CD4-positive, alpha-beta T cell (primary cell): ENCODE results near the gene C10orf67. TPM values are rescaled to one million over a fixed set of nuclear protein-coding genes. Genes with fewer than 3 reads are reported as not detected.

Source experiments
- ATAC-seq: fragments of 200-7000 bp; cut with Tn5 transposase; one replicate; pipeline ENCODE4 v1.10.0; 2022; ENCODE audit warnings: mild to moderate bottlenecking; ENCODE audit not compliant: poor library complexity
- CTCF ChIA-PET: fragments of 350-600 bp; sonication (Branson Sonifier 250); formaldehyde crosslinking; loops from one replicate; lab custom pipeline; 2021; ENCODE audit warnings: antibody characterized with exemption, inconsistent platforms; lab: Charles Lee
- POLR2A ChIA-PET: fragments of 350-600 bp; sonication (Branson Sonifier 250); formaldehyde crosslinking; loops from one replicate; lab custom pipeline; 2021; ENCODE audit warnings: antibody characterized with exemption, inconsistent platforms; lab: Charles Lee
- DNase-seq, 14 experiments: peaks; one replicate each; pipeline ENCODE4 v3.0.0-alpha.2; 2013 to 2020; ENCODE audit warnings: mixed read lengths in 2 of 14
- H3K27ac ChIP-seq, 2 donors: one replicate each; pipeline versions ENCODE4 v1.5.1 to v1.7.0; 2013; ENCODE audit warnings: low read length in 2 of 2, low read depth in 1 of 2, mild to moderate bottlenecking in 1 of 2
- H3K27me3 ChIP-seq, 2 experiments: 1 replicate in 1 of 2; 2 replicates in 1 of 2; pipeline versions ENCODE4 v1.6.1 to v1.7.0; 2013; ENCODE audit warnings: low read length in 2 of 2, control low read depth in 1 of 2, mild to moderate bottlenecking in 1 of 2, moderate library complexity in 1 of 2; ENCODE audit not compliant: insufficient read depth in 2 of 2, control insufficient read depth in 1 of 2
- H3K36me3 ChIP-seq: one replicate; pipeline ENCODE4 v1.6.1; 2013; ENCODE audit warnings: low read length, control low read depth; ENCODE audit not compliant: insufficient read depth
- H3K4me1 ChIP-seq: one replicate; pipeline ENCODE4 v1.6.1; 2013; ENCODE audit warnings: low read length, control low read depth; ENCODE audit not compliant: insufficient read depth
- H3K4me3 ChIP-seq: one replicate; pipeline ENCODE4 v1.5.1; 2013; ENCODE audit warnings: mild to moderate bottlenecking, low read length, moderate library complexity
- H3K9me3 ChIP-seq, 2 experiments: 1 replicate in 1 of 2; 2 replicates in 1 of 2; pipeline versions ENCODE4 v1.6.1 to v1.7.0; 2013; ENCODE audit warnings: low read length in 2 of 2, mild to moderate bottlenecking in 2 of 2, control low read depth in 1 of 2, moderate library complexity in 1 of 2; ENCODE audit not compliant: control insufficient read depth in 1 of 2, insufficient read depth in 1 of 2
- H3K27ac Mint-ChIP-seq: one replicate; pipeline ENCODE4 v1.8.0; 2020; ENCODE audit warnings: mixed read lengths
- H3K27me3 Mint-ChIP-seq: one replicate; pipeline ENCODE4 v1.8.0; 2021; ENCODE audit warnings: mixed read lengths
- H3K36me3 Mint-ChIP-seq: one replicate; pipeline ENCODE4 v1.8.0; 2021; ENCODE audit warnings: low read depth, mixed read lengths
- H3K4me1 Mint-ChIP-seq: one replicate; pipeline ENCODE4 v1.8.0; 2021; ENCODE audit warnings: low read depth, mixed read lengths
- H3K4me3 Mint-ChIP-seq: one replicate; pipeline ENCODE4 v1.8.0; 2020; ENCODE audit warnings: mild to moderate bottlenecking, mixed read lengths
- H3K9me3 Mint-ChIP-seq: one replicate; pipeline ENCODE4 v1.8.0; 2020; ENCODE audit warnings: mixed read lengths
- CTCF ChIP-seq: fragments of 200-600 bp; IDR thresholded peaks from one replicate; pipeline ENCODE4 v1.8.0; 2022; ENCODE audit warnings: antibody characterized with exemption, mild to moderate bottlenecking
- intact Hi-C, 2 experiments: fragments of 100-400 bp; cut with DNase I in 1 of 2; cut with micrococcal nuclease in 1 of 2; formaldehyde crosslinking; loops; one replicate each; pipeline versions ENCODE4 v1.15.1 to v1.9.0; 2023 to 2025; cut with DNase I, micrococcal nuclease
- total RNA-seq, 174 experiments: library from RNA in 2 of 174; stranded (reverse) in 2 of 174; gene quantifications; one replicate each; pipeline ENCODE4 v1.2.3 and lab custom pipeline; 2021 to 2026

The C10orf67 gene
- total RNA-seq, 2 experiments from 2014 or later: not detected

- H3K4me3 ChIP-seq: no peak overlapping the region
- peaks cover 6 to 15% of the 10 kb centered on the region in 2 experiments for H3K9me3 ChIP-seq
- no peak overlapping the region for H3K27ac Mint-ChIP-seq
- no peaks in the 10 kb centered on the region for H3K27me3 Mint-ChIP-seq
- ATAC-seq: no peak
- CTCF ChIA-PET: interaction anchor here (1.0 kb wide), 1 partner anchor 22 kb away, joined by 3 read pairs; no protein-coding TSS in a partner anchor
- H3K27me3 ChIP-seq: no peaks in the 10 kb centered on the region
- H3K27ac ChIP-seq: no peak overlapping the region
- POLR2A ChIA-PET: no interaction called here
- no peaks in the 10 kb centered on the region for H3K36me3 ChIP-seq
- H3K4me1 ChIP-seq: no peaks in the 10 kb centered on the region
- H3K36me3 Mint-ChIP-seq: no peaks in the 10 kb centered on the region
- intact Hi-C loops: no loop called here
- no peaks in the 10 kb centered on the region for H3K9me3 Mint-ChIP-seq
- TF ChIP-seq CTCF: no peak
- H3K4me1 Mint-ChIP-seq: no peaks in the 10 kb centered on the region
- no peak for DNase-seq
- H3K4me3 Mint-ChIP-seq: no peak overlapping the region
Observed at GRCh38 chr10:23318359-23318758, 26.2 kb downstream of the C10orf67 start.

GRCh38 chr10:23317416-23317815 is 27.2 kb downstream of the C10orf67 start:
- CTCF ChIA-PET: interaction anchor here (0.6 to 1.0 kb wide), 2 partner anchors 23 to 126 kb away, joined by 3 read pairs; no protein-coding TSS in a partner anchor

GRCh38 chr10:23316406-23316805 is 28.2 kb downstream of the C10orf67 start:
- Mint-ChIP-seq H3K9me3 (no peaks in the 10 kb centered on the region), H3K36me3 (no peaks in the 10 kb centered on the region)

More at GRCh38 chr10:23317416-23317815, 27.2 kb downstream of the C10orf67 start:
- no peaks in the 10 kb centered on the region for H3K27me3 Mint-ChIP-seq
- peaks cover 6 to 15% of the 10 kb centered on the region in 2 experiments for H3K9me3 ChIP-seq
- POLR2A ChIA-PET: no interaction called here
- no peaks in the 10 kb centered on the region for H3K27me3 ChIP-seq
- ATAC-seq (no peak), DNase-seq (no peak)
- TF ChIP-seq CTCF: no peak
- no peaks in the 10 kb centered on the region for H3K4me1 Mint-ChIP-seq
- H3K4me3 Mint-ChIP-seq: no peak overlapping the region
- H3K27ac ChIP-seq: no peak overlapping the region
- H3K27ac Mint-ChIP-seq: no peak overlapping the region
- no peak overlapping the region for H3K4me3 ChIP-seq
- intact Hi-C loops: no loop called here
- no peaks in the 10 kb centered on the region for H3K4me1 ChIP-seq
- H3K36me3 ChIP-seq: no peaks in the 10 kb centered on the region
- H3K9me3 Mint-ChIP-seq: no peaks in the 10 kb centered on the region
- H3K36me3 Mint-ChIP-seq: no peaks in the 10 kb centered on the region

More at GRCh38 chr10:23316406-23316805, 28.2 kb downstream of the C10orf67 start:
- Histone ChIP-seq H3K9me3 (peaks cover 6 to 15% of the 10 kb centered on the region in 2 experiments), H3K27me3 (no peaks in the 10 kb centered on the region), H3K4me1 (no peaks in the 10 kb centered on the region), H3K4me3 (no peak overlapping the region), H3K27ac (no peak overlapping the region), H3K36me3 (no peaks in the 10 kb centered on the region)
- Mint-ChIP-seq H3K27ac (no peak overlapping the region), H3K4me1 (no peaks in the 10 kb centered on the region), H3K27me3 (no peaks in the 10 kb centered on the region), H3K4me3 (no peak overlapping the region)
- ChIA-PET CTCF (no interaction called here), POLR2A (no interaction called here)
- no peak for TF ChIP-seq CTCF
- intact Hi-C loops: no loop called here
- ATAC-seq (no peak), DNase-seq (no peak)
